ENCODE data around the gene KRTAP5-3.

KRTAP5-3 gene

GRCh38 chr11:1563149-1563638, 45.1 kb downstream of the KRTAP5-3 start:
- no peak for DNase-seq

- no peak for DNase-seq
Measured at GRCh38 chr11:1562469-1563148, 45.7 kb downstream of the KRTAP5-3 start.

GRCh38 chr11:1561955-1562354, 46.3 kb downstream of the KRTAP5-3 start:
- no peak for DNase-seq

- no peak for DNase-seq
Measured at GRCh38 chr11:1561266-1561665, 47.0 kb downstream of the KRTAP5-3 start.

- DNase-seq = no peak
Measured at GRCh38 chr11:1560649-1561251, 47.5 kb downstream of the KRTAP5-3 start.

GRCh38 chr11:1560002-1560648, 48.1 kb downstream of the KRTAP5-3 start:
- no peak for DNase-seq

GRCh38 chr11:1559111-1559951, 48.9 kb downstream of the KRTAP5-3 start:
- DNase-seq = no peak

- DNase-seq = no peak
Measured at GRCh38 chr11:1558775-1559110, 49.5 kb downstream of the KRTAP5-3 start.

- DNase-seq = no peak
Measured at GRCh38 chr11:1557904-1558774, 50.1 kb downstream of the KRTAP5-3 start.
